ENCODE measurements around the gene MAFG. TPM values are rescaled to one million over a fixed set of nuclear protein-coding genes. Genes with fewer than 3 reads are reported as not detected.

The MAFG gene
- total RNA-seq, 1 donor from 2014 or later = 8.1 TPM

GRCh38 chr17:81878294-81878693 lies 49.2 kb downstream of the MAFG start:
- Histone ChIP-seq H3K4me1 (no peaks in the 10 kb centered on the region), H3K79me2 (ENCODE audit: low read depth) (no peaks in the 10 kb centered on the region), H3K36me3 (no peaks in the 10 kb centered on the region), H3K27ac (no peak overlapping the region), H2AFZ (replicated peaks) (no peak overlapping the region), H3K9me3 (ENCODE audit: low read depth) (no peaks in the 10 kb centered on the region), H3K4me2 (no peak overlapping the region), H3K4me3 (no peak overlapping the region), H3K9ac (no peak overlapping the region), H4K20me1 (ENCODE audit: low read depth) (no peaks in the 10 kb centered on the region), H3K27me3 (no peaks in the 10 kb centered on the region), H3F3A (ENCODE audit: low read depth) (peaks cover 29% of the 10 kb centered on the region)
- no peaks in the 10 kb centered on the region for H3K4me1 Mint-ChIP-seq
- H3K9me3 Mint-ChIP-seq = no peaks in the 10 kb centered on the region
- TF ChIP-seq CTCF (IDR thresholded peaks at IDR 0.05) = no peak
- TF ChIP-seq EZH2 (IDR thresholded peaks at IDR 0.05) = no peak
- no peak for TF ChIP-seq EZH2phosphoT487 (IDR thresholded peaks at IDR 0.05)
- H3K27me3 Mint-ChIP-seq (ENCODE audit: insufficient read depth, low read depth) = no peaks in the 10 kb centered on the region
- H3K4me3 Mint-ChIP-seq = no peak overlapping the region
- no peak overlapping the region for H3K27ac Mint-ChIP-seq
- H3K36me3 Mint-ChIP-seq = peaks cover 15% of the 10 kb centered on the region
- no peak for DNase-seq (ENCODE audit: low spot score)

GRCh38 chr17:81877569-81877968 lies 50.0 kb downstream of the MAFG start:
- no peaks in the 10 kb centered on the region for H3K4me1 ChIP-seq
- Mint-ChIP-seq H3K4me3 (no peak overlapping the region), H3K4me1 (peaks cover 5% of the 10 kb centered on the region), H3K9me3 (no peaks in the 10 kb centered on the region), H3K36me3 (peaks cover 16% of the 10 kb centered on the region), H3K27me3 (ENCODE audit: insufficient read depth, low read depth) (no peaks in the 10 kb centered on the region), H3K27ac (no peak overlapping the region)
- no peaks in the 10 kb centered on the region for H3K9me3 ChIP-seq (ENCODE audit: low read depth)
- no peak for DNase-seq (ENCODE audit: low spot score)
- no peaks in the 10 kb centered on the region for H3K36me3 ChIP-seq
- no peak overlapping the region for H3K4me3 ChIP-seq
- H3K27me3 ChIP-seq = no peaks in the 10 kb centered on the region
- no peaks in the 10 kb centered on the region for H4K20me1 ChIP-seq (ENCODE audit: low read depth)
- H2AFZ ChIP-seq (replicated peaks) = no peak overlapping the region
- no peak overlapping the region for H3K27ac ChIP-seq
- no peak overlapping the region for H3K4me2 ChIP-seq
- peaks cover 35% of the 10 kb centered on the region for H3F3A ChIP-seq (ENCODE audit: low read depth)
- H3K79me2 ChIP-seq (ENCODE audit: low read depth) = peaks cover 3% of the 10 kb centered on the region
- TF ChIP-seq CTCF (IDR thresholded peaks at IDR 0.05) (no peak), EZH2phosphoT487 (IDR thresholded peaks at IDR 0.05) (no peak), EZH2 (IDR thresholded peaks at IDR 0.05) (no peak)
- no peak overlapping the region for H3K9ac ChIP-seq

GRCh38 chr17:81871387-81872230 lies 55.9 kb downstream of the MAFG start:
- H3K4me3 ChIP-seq = peak overlapping the region; percentile 76
- H3K4me1 Mint-ChIP-seq = peaks cover 16% of the 10 kb centered on the region

More at GRCh38 chr17:81871387-81872230, 55.9 kb downstream of the MAFG start:
- Mint-ChIP-seq H3K9me3 (no peaks in the 10 kb centered on the region), H3K27ac (peak overlapping the region; percentile 79), H3K4me3 (peak overlapping the region; percentile 88), H3K27me3 (ENCODE audit: insufficient read depth, low read depth) (peaks cover 4% of the 10 kb centered on the region), H3K36me3 (peaks cover 3% of the 10 kb centered on the region)
- peak overlapping the region; percentile 91 for H3K4me2 ChIP-seq
- H4K20me1 ChIP-seq (ENCODE audit: low read depth) = peaks cover 35% of the 10 kb centered on the region
- DNase-seq (ENCODE audit: low spot score) = peak; percentile 74
- peaks cover 58% of the 10 kb centered on the region for H3F3A ChIP-seq (ENCODE audit: low read depth)
- H2AFZ ChIP-seq (replicated peaks) = peak overlapping the region; percentile 80
- H3K36me3 ChIP-seq = no peaks in the 10 kb centered on the region
- no peaks in the 10 kb centered on the region for H3K9me3 ChIP-seq (ENCODE audit: low read depth)
- H3K27me3 ChIP-seq = no peaks in the 10 kb centered on the region
- TF ChIP-seq EZH2 (IDR thresholded peaks at IDR 0.05) = peak; percentile 25
- TF ChIP-seq EZH2phosphoT487 (IDR thresholded peaks at IDR 0.05) = no peak
- peak; percentile 46 for TF ChIP-seq CTCF (IDR thresholded peaks at IDR 0.05)
- H3K79me2 ChIP-seq (ENCODE audit: low read depth) = peaks cover 28% of the 10 kb centered on the region
- H3K4me1 ChIP-seq = peaks cover 14% of the 10 kb centered on the region
- H3K9ac ChIP-seq = peak overlapping the region; percentile 73
- peak overlapping the region; percentile 42 for H3K27ac ChIP-seq
